GM19455 (cell line): ENCODE measurements around the gene TGFBR2.

Source experiments
- ATAC-seq: cut with Tn5 transposase; IDR thresholded peaks from one replicate; pipeline ENCODE4 v1.9.1; 2021; ENCODE audit not compliant: unreplicated experiment

TGFBR2 gene

DNA sequence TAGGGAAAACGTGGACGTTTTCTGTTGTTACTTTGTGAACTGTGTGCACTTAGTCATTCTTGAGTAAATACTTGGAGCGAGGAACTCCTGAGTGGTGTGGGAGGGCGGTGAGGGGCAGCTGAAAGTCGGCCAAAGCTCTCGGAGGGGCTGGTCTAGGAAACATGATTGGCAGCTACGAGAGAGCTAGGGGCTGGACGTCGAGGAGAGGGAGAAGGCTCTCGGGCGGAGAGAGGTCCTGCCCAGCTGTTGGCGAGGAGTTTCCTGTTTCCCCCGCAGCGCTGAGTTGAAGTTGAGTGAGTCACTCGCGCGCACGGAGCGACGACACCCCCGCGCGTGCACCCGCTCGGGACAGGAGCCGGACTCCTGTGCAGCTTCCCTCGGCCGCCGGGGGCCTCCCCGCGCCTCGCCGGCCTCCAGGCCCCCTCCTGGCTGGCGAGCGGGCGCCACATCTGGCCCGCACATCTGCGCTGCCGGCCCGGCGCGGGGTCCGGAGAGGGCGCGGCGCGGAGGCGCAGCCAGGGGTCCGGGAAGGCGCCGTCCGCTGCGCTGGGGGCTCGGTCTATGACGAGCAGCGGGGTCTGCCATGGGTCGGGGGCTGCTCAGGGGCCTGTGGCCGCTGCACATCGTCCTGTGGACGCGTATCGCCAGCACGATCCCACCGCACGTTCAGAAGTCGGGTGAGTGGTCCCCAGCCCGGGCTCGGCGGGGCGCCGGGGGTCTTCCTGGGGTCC, at the start of gene TGFBR2:
Gene TGFBR2, plus strand, starts transcription at position 301 of the 731 bp plus-strand sequence. Its CDS starts 283 bp downstream, at position 584.
- peak; percentile 76 for ATAC-seq

DNA sequence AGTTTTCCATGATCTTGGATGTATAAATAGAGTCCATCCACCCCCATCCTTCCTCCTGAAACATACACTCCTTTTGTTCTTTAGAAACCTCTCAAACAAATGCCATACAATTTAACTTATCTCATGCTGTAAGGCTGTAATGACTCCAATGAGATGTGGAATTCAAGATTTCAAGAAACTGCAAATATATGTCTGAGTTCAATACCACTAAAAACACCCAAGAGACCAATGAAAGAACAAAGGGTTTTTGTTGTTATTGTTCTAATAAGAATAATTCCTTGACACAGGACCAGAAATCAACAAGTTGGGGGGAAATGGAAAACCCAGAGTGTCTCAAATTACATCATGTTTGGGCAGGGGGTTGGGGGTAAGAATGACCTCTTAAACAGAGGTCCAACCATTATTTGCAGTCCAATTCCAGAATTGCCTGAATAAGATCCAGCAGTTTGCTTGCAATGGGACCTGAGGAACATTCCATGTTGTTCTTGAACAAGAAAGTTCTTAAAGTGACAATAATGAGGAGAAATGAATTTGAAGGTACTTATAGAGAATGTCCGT, 48.6 kb upstream of the TGFBR2 start:
- no peak for ATAC-seq

DNA sequence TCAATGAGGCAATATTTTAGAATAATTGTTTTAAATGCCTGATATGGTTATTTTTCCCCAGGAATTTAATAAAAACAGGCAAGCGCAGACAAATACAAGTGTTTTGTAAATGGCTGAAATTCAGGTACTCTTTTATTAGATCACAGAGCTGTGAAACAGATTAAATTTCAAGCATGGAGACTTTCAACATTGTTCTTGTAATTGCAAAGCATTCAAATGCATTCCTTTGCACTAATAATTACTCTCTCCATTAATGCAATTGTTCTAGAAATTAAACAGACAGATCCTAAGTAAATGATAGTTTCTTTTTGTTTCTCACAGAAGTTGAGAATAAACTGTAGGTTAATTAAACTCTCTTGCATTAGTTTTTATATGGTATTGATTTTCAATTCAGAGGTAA, 42.4 kb upstream of the TGFBR2 start:
- no peak for ATAC-seq

DNA sequence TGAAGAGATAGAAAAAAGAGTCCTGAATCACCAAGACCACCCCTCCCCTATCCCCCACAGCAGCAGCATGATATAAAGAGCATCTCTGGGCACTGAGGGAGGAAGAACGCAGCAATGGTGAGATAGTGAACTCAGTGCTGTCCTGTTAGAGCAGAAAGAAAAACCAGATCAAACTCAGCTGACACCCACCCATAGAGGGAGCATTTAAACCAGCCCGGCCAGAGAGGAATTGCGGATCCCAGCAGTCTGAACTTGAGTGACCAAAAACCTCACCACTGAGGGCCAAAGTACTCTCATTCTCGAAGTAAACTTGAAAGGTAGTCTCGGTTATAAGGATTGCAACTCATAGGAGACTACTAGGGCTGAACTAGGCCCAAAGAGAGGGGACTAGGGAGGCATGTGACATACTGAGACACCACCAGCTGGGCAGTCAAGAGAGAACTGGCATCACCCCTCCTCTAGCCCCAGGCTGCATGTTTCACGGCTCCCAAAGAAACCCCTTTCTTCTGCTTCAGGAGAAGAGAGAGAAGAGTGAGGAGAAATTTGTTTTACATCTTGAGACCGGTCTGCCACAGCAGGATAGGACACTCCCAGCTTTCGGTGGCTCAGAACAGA, 39.2 kb upstream of the TGFBR2 start:
- ATAC-seq, result no peak

DNA sequence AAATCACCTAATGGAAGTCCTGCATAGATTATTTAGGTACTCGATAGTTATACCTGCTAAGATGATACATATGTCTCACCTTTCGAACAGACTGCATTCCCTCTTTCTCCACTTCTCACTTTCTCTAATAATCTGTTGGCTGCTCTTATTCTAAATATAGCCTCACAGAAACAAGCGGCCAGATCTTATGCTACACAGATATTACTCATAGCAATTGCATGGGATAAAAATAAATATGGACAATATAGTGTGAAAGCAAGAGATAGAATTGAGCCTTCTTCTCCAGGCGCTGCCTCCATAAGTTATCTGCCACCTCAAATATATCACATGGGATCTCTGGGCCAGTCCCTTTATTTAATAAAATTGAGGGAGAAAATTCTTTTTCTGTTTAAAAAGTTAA, 29.5 kb upstream of the TGFBR2 start:
- no peak for ATAC-seq

DNA sequence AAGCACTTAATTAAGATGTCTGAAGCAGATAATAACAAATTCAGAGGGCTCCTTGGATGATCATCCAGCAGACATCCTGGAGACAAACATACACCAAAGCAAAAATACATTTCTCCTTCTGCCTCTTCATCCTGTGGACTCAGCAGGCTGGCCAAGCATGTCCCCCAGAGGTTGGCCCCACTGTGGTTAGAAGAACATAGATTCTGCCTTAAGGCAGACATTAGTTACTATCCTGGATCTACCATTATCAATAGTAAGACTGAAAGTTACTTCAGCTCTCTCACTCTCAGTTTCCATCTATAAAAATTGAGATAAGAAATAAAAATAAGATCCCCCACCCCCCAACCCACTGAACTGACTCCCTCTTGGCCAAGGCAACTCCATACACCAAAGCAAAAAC, 28.6 kb upstream of the TGFBR2 start:
- peak; percentile 78 for ATAC-seq

DNA sequence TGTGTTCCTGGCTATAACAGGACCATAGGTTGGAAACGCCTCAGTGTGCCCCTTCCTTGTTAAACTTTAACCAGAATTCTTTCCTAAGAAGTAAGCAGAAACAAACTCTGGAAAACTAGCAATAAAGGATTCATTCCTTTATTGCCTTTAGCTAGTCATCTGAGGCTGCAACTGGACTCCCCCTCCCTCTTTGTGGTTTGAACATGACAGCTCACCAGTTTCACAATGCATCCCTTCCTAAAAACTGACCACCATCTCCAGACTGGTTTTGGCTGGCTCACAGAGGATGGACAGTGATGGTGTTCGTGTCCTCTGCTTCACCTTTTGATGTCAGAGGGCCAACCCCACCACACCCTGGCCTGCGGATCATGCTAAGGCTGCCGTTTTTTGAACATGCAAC, 27.9 kb upstream of the TGFBR2 start:
- peak; percentile 18 for ATAC-seq

DNA sequence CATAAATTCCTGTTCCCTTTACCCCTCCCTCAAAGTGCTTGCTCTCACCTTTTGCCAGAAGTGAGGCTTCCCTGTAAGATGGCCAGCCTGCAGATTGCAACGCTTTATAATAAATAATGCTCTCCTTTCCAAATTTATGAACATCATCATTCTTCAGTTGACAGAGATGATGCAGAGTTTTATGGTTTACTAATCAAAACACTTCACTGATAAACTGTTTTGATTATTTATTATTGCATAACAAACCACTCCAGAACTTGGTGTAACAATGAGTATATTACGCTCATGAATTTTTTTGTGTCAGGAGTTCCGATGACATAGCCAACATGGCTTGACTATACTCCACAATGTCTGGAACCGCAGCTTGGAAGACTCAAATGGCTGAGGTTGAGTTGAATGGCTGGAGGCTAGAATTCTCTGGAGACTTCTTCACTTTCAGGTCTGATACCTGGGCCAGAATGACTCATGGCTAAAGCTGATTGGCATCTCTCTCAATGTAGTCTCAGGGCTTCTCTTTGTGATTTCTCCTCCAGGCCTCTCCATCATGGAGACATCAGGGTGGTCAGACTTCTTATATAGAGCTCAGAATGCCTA, 27.3 kb upstream of the TGFBR2 start:
- no peak for ATAC-seq

DNA sequence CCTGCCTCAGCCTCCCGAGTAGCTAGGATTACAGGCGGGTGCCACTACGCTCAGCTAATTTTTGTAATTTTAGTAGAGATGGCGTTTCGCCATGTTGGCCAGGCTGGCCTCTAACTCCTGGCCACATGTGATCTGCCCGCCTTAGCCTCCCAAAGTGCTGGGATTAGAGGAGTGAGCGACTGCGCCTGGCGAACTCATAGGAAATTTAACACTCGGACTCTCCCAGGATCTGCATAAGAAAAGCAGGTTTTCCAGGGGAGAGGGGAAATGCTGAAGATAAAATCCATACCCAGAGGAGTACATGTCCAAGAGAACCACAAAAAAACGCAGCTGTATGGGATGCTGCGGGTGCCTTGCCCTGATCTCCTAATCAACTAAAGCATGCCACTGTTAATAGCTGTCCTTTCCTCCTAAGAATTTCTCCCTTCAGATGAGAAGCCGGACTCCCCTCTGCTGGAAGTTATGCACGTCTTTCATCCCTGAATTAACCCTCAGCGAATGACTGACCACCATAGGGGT, 25.3 kb upstream of the TGFBR2 start:
- ATAC-seq, result no peak

DNA sequence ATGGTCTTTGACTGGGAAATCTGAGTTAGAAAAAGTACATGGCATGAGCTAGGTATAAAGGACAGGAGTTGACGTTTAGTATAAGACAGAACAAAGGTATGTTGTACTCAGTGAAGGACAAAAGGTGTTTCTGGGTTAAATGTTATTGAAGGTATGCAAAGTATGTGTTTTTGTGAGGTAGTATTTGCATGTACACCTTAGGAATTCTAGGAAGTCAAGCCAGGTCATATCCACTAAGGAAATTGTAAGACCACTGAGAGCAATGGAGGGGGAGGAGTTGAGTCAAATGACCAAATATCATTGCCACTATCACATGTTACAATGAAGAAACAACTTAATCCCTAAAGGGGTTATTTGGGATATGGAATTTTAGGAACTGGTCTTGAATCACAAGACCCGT, 24.4 kb upstream of the TGFBR2 start:
- no peak for ATAC-seq

DNA sequence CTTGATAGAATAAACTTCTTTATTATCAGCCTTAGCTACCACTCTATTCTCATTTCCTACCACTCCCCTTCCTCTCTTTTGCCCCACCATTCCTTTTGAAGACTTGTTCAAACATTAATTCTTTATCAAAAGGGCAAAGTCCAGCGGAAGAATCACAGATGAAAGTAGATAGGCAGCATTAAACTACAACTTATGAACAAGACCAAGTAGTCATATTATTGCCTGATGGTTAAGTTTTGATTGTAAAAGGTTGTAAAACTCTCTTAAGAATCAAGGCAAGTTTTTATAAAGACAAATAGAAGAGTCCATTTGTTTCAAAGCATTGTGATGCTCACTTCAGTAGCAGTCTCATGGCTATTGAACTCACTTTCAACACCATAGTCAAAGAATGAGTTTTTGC, 22.4 kb upstream of the TGFBR2 start:
- no peak for ATAC-seq

DNA sequence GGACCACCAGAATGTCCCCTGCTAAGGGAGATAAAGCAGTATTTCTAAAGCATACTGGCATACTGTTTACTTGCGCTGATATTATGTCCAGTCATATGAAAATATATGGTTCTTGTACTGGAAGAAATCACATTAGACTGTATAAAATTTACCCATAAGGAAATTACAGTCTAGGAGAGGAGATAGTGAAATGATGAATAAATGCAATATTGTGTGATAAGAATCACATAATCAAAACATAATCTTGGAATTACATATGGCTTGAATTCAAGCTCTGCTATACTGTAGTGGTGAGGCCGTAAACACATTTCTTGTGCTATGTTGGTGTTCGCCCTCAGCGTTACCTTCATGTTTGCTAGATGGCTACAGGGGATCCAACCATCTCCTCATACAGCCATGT, 20.7 kb upstream of the TGFBR2 start:
- ATAC-seq, result no peak

DNA sequence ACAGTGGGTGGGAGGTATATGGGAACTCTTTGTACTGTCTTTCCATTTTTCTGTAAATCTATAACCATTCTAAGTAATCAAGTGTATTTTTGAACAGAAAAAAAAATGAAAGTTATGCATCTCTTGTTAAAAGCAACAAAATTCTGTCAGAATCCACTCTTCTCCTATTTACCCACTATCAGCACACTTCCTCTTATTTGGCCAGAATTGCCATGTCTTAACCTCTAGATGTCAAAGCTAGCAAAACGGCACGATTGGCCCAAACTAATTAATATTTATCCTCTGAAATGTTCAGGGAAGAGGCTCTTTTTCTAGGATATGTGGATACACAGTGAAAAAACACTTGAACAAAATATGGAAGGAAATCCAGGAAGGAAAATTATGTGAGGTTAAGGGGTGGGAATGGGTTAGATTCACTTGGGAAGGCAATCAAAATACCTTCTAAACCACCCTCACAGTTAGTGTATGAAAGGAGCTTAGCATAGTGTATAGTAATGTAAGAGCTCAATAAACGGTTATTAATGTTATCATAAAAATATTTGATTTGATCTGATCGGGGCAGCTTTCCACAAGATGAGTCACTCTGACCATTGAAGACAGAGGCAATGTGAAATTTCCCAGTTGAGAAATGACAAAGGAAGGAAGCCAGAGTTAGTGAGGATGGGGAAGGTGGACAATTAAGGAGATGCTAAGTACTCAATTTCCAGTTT, 20.1 kb upstream of the TGFBR2 start:
- no peak for ATAC-seq

DNA sequence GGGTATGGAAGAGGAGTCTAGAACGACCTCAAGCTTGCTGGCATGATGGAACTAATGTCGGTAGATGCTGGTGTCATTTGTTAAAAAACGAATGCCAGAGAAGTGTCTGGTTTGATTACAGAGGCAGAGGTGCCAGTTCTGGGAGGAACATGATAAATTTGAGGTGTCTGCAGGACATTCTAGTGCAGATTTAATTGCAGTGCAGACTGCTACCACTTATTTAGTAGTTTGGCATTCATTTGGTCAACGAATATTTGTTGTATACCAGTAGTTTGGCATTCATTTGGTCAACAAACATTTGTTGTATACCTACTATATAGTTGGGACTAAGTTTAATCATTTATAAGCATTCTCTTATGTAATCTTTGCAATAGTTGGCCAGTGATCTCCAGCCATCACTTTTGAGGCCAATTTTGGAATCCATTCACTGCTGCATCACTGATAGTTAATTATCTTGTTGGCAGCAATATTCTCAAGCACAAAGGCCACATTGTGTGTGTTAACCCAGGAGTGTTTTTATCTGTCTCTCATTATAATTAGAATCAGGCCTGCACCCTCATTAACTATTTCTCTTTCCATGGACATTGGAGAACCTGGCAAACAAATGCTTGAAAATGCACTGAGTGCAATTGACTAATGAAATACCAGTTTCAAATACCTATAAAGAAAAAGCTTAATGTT, 19.5 kb upstream of the TGFBR2 start:
- ATAC-seq, result no peak

DNA sequence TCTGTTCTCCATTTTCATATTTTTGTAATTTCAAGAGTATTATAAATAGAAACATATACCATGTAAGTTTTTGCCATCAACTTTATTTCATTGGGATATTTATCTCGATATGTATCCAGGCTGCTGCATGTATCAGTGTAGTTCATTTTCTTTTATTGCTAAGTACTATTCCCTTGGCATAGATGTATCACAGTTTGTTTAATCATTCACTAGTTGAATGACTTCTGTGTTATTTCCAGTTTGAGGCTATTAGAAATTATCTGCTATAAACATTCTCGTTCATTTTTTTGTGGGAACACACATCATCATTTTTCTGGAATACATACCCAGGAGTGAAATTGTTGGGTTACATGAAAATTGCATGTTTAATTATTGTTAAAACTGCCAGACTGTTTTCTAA, 18.5 kb upstream of the TGFBR2 start:
- ATAC-seq, result no peak

DNA sequence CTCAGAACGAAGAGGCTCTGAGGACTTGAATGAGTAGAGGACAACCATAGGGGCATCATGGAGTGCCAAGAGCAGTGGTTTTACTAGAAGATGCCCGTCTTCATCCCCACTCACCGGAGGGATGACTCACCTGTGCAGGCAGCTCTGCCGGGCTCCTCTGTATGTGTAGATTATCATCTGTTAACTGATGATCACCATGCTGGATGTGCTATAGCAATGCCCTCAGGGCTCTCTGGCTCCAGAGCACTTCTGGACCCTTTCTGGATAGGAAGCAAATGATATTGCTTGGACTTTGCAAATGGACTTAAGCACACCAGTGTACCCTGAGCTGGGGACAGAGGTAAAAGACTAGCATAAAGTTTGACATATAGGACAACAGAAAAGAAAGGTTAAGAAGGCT, 10.2 kb upstream of the TGFBR2 start:
- no peak for ATAC-seq

DNA sequence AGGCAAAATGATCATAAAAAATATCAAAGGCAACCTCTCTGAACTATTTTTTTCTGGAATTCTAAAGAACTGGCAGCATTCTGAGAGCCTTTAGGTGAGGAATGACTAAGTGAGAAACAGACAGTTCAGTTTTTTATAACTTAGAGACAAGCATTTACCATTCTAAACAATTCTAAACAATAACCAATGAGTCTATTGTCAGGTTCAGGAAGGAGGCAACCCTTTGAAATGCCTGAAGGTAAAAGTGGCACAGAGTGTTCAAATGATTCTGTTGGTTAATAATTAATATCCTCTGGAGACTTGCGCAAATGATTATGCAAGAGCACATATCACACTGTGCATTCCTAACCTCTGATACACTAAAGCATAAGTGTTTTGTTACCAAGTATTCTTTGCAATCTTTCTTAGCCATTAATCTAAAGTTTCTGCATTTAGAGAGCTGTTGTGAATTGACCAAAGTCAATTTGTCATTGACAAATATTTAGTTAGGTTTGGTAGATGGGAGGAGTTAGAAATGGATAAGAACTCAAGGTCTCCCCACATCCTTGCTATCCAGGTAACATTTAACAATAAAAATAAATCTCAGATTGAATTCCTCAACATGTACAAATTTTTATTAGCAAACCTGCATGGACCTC, 9.2 kb upstream of the TGFBR2 start:
- no peak for ATAC-seq

DNA sequence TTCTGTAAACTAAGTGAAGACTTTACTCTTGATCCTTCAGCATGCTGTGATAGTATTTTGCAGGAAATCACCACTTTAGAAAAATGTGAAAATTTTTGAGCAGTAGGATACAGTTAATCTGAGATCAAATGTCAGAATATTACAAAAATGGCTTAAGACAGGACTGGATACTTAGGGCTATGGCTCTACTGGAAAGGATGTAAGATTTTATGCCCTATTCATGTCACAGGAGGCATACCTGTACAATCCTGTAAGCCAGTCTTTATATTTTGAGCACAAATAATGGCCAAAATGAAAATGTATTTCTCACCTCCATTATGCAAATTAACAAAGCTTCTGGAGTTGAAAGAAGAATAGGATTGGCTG, 8.6 kb upstream of the TGFBR2 start:
- ATAC-seq, result no peak

DNA sequence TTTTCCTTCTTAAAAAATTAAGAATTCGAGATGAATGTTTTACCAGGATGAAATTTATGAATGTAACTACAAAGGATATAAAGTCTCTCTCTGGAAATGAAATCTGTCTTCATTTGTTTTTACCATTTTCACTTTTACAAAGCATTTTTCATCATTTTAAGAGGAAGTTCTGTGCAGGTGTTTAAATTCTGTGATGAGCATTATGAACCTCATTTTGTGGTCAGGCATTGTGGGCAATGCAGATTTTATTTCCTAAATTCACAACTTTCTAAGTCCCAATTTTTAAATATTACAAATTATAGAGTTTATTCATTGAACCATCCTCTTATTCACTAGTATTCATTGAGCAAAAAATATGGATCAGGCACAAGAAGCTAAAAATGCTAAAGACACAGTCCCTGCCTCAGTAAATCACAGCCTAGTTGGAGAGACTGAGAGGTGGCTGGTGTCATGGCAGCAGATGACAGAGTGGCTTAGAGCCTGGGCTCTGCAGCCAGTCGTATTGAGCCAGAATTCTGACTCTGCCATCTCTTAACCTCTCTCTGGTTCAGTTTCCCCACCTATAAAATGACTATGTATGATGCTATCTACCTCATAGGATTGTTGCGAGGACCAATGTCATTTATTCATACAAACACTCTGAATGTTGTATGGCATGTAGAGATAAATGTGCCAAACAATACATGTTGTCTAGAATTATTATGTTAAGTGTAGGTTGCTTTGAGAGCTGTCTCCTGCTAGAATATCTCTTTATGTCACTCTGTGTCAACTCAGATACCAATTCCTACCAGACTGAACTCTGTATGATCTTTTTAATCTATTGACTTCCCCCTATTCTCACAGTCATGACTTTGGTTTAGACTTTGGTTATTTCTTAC, 7.5 kb upstream of the TGFBR2 start:
- no peak for ATAC-seq
